Transverse colon (tissue), 4 donors: ENCODE results near the gene PSEN2.

Experiments
- POLR2AphosphoS5 ChIP-seq, 3 donors: sonication (generic); formaldehyde crosslinking; IDR thresholded peaks; one replicate each; pipeline ENCODE4 v1.6.1; 2016; ENCODE audit warnings: antibody characterized with exemption in 3 of 3
- TF ChIP-seq, protein P1 (sequence below), 5 experiments: fragments of 200-600 bp in 3 of 5; fragments of 450-650 bp in 2 of 5; sonication (generic) in 3 of 5; IDR thresholded peaks; 1 replicate in 2 of 5; 2 replicates in 3 of 5; pipeline ENCODE4 v1.5.1; 2016 to 2017; ENCODE audit warnings: antibody characterized with exemption in 5 of 5, inconsistent platforms in 3 of 5, mild to moderate bottlenecking in 2 of 5, moderate library complexity in 1 of 5

DNA sequence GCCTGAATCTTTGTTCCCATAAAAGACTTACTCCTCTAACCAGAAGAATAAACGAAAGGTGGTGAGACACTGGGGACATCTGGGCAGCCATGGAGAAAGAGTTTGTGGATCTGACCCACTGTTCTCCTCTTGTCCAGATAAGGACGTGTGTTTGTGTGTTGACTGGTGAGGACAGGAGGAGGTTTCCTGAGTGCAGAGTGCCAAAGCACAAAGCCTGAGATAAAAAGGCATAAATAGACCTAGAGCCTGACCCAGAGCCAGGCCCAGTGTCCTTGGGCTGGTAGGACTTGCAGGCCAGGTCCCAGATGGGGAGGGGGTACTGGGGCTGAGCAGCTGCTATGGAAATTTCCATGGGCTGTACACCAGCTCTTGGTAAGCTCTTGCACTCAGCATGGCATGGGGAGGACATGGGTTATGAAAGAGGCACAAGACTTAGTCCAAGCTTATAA lies 50.1 kb downstream of the PSEN2 start:
- no peak for TF ChIP-seq POLR2AphosphoS5 (IDR thresholded peaks at IDR 0.05)
- TF ChIP-seq, protein P1, sequence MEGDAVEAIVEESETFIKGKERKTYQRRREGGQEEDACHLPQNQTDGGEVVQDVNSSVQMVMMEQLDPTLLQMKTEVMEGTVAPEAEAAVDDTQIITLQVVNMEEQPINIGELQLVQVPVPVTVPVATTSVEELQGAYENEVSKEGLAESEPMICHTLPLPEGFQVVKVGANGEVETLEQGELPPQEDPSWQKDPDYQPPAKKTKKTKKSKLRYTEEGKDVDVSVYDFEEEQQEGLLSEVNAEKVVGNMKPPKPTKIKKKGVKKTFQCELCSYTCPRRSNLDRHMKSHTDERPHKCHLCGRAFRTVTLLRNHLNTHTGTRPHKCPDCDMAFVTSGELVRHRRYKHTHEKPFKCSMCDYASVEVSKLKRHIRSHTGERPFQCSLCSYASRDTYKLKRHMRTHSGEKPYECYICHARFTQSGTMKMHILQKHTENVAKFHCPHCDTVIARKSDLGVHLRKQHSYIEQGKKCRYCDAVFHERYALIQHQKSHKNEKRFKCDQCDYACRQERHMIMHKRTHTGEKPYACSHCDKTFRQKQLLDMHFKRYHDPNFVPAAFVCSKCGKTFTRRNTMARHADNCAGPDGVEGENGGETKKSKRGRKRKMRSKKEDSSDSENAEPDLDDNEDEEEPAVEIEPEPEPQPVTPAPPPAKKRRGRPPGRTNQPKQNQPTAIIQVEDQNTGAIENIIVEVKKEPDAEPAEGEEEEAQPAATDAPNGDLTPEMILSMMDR (IDR thresholded peaks at IDR 0.05) = no peak
